ENCODE results near the gene RESP18.

Gene RESP18

GRCh38 chr2:219299372-219299760 is 33.2 kb downstream of the RESP18 start:
- TF ChIP-seq, protein P1, sequence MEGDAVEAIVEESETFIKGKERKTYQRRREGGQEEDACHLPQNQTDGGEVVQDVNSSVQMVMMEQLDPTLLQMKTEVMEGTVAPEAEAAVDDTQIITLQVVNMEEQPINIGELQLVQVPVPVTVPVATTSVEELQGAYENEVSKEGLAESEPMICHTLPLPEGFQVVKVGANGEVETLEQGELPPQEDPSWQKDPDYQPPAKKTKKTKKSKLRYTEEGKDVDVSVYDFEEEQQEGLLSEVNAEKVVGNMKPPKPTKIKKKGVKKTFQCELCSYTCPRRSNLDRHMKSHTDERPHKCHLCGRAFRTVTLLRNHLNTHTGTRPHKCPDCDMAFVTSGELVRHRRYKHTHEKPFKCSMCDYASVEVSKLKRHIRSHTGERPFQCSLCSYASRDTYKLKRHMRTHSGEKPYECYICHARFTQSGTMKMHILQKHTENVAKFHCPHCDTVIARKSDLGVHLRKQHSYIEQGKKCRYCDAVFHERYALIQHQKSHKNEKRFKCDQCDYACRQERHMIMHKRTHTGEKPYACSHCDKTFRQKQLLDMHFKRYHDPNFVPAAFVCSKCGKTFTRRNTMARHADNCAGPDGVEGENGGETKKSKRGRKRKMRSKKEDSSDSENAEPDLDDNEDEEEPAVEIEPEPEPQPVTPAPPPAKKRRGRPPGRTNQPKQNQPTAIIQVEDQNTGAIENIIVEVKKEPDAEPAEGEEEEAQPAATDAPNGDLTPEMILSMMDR (conservative IDR thresholded peaks at IDR 0.05; ENCODE audit: low read depth, low read length), result no peak
- H3K4me3 ChIP-seq (ENCODE audit: low read depth, low read length), result no peak overlapping the region
- DNase-seq (ENCODE audit: low read depth), result no peak

DNA sequence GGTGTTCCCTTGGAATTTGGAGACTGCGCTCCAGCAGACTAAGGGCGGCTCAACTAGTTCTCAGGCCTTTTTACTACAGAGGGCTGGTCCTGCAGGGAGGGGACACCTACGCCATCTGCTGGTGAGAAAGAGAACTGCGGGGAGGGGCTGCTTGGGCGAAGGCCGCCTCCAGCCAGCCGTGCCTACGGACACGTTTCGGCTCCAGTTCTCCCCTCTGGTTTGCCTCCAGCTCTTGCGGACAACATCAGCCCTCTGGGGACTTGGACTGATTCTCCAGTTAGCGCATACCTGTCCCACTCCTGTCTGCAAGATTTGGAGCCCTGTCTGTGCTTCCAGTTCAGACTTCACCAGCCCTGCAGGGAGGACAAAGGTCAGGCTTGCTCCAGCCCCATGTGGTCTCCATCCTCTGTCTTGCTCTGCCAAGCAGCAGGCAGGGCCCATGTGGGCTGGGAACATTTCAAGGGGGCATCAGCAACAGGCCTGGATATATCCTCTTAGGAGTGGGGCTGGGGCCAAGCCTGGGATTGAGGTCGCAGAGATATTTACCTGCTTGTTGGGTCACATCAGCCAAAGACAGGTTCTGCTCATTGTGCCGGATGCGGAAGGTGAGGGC is 33.7 kb downstream of the RESP18 start:
- TF ChIP-seq, protein P1 (conservative IDR thresholded peaks at IDR 0.05; ENCODE audit: low read depth, low read length), result peak; percentile 97
- DNase-seq (ENCODE audit: low read depth), result peak; percentile 83
- no peak overlapping the region for H3K4me3 ChIP-seq (ENCODE audit: low read depth, low read length)

- TF ChIP-seq, protein P1 (conservative IDR thresholded peaks at IDR 0.05; ENCODE audit: low read depth, low read length), result peak; percentile 45
- H3K4me3 ChIP-seq (ENCODE audit: low read depth, low read length), result no peak overlapping the region
- peak; percentile 17 for DNase-seq (ENCODE audit: low read depth)
These were observed 34.6 kb downstream of the RESP18 start for GRCh38 chr2:219297766-219298456.

- no peak for DNase-seq (ENCODE audit: low read depth)
- TF ChIP-seq, protein P1 (conservative IDR thresholded peaks at IDR 0.05; ENCODE audit: low read depth, low read length), result no peak
- H3K4me3 ChIP-seq (ENCODE audit: low read depth, low read length), result no peak overlapping the region
These were observed 35.7 kb downstream of the RESP18 start for GRCh38 chr2:219296631-219297391.

DNA sequence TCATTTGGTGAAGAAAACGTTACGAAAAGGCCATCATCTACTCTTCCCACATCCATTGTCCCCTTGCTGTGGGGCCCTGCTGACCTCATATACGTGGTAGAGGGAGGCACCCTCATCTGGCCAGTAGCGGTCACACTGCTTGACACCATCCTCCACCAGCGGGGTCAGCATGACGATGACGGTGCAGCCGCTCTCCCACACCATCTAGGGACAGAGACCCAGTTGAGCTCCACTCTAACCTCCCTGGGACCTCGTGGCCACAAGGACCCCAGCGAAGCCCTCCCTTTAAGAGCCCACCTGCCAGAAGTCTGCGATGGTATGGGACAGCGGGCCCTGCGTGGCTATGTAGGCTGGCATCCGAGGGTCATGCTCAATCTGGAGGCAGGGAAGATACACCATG is 36.4 kb downstream of the RESP18 start:
- TF ChIP-seq, protein P1 (conservative IDR thresholded peaks at IDR 0.05; ENCODE audit: low read depth, low read length), result no peak
- no peak for DNase-seq (ENCODE audit: low read depth)
- H3K4me3 ChIP-seq (ENCODE audit: low read depth, low read length), result no peak overlapping the region

DNA sequence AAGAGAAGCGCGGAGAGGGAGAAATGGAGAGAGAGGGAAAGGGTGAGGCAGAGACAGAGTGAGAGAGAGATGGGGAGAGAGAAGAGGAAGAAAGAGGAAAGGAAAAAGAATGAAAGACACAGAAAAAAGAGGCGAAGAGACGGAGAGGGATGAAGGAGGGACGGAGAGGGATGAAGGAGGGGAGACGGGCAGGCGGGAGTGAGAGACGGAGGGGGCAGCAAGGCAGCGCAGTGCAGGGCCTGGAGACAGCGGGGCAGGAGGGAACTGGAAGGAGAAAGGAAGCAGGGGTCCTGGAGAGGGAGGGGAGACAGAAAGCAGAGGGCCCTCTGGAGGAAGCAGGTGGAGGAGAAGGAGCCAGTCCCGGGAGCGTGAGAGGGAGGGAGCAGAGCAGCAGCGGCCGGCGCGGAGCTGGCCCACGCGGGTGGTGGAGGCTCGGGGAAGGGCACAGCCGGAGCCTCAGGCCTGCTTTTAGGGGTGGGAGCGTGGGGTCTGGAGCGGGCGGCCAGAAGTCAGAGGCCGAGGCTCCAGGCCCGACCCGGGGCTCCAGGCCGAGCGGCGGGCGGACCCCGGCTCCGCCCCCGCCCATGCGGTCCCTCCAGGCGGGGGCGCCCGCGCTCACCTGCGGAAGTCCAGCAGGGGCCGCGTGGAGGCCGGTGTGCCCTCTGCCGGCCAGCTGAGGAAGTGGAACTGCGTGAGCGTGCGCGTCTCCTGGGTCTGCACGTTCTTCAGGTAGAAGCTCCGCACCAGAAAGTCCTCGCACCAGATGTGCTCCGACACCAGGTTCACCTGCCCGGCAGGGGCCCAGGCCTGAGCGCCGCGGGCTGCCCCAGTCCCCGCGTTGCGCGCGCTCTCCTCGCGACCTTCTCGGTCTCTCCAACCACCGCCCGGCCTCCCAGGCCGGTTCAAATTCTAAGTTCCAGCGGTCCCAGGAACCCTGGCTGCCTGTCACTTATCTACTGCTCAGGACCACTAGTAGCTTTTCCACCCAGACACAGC is 37.9 kb downstream of the RESP18 start:
- DNase-seq (ENCODE audit: low read depth), result peak; percentile 84
- H3K4me3 ChIP-seq (ENCODE audit: low read depth, low read length), result peak overlapping the region; percentile 57
- TF ChIP-seq, protein P1 (conservative IDR thresholded peaks at IDR 0.05; ENCODE audit: low read depth, low read length), result peak; percentile 79
